ENCODE data around the gene POLD3. TPM values are rescaled to one million over a fixed set of nuclear protein-coding genes. Genes with fewer than 3 reads are reported as not detected.

The POLD3 gene
- total RNA-seq, 2 donors from 2014 or later, result 46.0 to 54.3 TPM

DNA sequence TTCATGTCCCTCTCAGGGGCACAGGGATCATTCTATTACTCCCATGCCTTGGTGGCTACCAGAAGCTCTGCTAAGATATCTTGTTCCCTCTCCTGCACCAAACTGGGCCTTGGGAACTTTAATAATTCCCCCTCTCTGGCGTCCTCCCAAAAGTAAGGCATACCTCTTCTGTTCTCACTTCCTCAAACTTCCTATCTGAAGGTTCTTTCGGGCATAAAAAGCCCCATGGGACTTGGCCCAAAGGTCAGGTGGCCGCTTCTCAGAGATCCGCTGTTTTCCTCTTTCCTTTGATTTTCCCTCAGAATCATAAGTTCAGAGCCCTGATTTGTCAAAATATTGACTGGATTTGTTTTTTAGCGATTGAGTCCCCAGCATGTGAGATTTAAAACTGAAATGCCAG, 13.0 kb downstream of the POLD3 start:
- H3K36me3 Mint-ChIP-seq (ENCODE audit: low read depth), result peaks cover 10% of the 10 kb centered on the region
- peak overlapping the region; percentile 12 for H3K27ac Mint-ChIP-seq

DNA sequence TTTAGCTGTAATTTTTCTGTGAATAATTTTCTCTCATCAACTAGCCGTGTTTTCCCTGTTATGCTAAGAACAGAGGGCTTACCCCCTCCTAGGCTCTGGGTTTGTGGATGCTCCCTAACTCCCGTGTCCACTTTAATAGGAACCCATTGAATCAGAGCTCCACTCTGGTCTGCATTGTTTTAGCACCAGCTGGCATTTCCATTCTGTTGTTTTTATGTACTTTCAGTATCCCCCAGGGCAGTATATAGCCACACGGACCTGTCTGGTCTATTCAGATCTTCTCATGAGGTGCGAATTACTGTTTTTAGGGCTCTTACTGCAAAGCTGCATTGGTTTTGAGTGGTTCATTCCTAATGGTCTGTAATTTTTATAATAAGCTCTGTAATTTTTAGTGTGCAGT, 16.0 kb downstream of the POLD3 start:
- H3K4me1 Mint-ChIP-seq, result no peaks in the 10 kb centered on the region
- H3K27ac Mint-ChIP-seq, result no peak overlapping the region
- no peaks in the 10 kb centered on the region for H3K9me3 Mint-ChIP-seq
- no peaks in the 10 kb centered on the region for H3K27me3 Mint-ChIP-seq
- H3K4me3 Mint-ChIP-seq, result no peak overlapping the region
- H3K36me3 Mint-ChIP-seq (ENCODE audit: low read depth), result peaks cover 10% of the 10 kb centered on the region
- no peak for ATAC-seq (replicated peaks)

More for the DNA sequence above, 13.0 kb downstream of the POLD3 start:
- Mint-ChIP-seq H3K9me3 (no peaks in the 10 kb centered on the region), H3K4me3 (no peak overlapping the region), H3K27me3 (no peaks in the 10 kb centered on the region), H3K4me1 (no peaks in the 10 kb centered on the region)
- no peak for ATAC-seq (replicated peaks)

DNA sequence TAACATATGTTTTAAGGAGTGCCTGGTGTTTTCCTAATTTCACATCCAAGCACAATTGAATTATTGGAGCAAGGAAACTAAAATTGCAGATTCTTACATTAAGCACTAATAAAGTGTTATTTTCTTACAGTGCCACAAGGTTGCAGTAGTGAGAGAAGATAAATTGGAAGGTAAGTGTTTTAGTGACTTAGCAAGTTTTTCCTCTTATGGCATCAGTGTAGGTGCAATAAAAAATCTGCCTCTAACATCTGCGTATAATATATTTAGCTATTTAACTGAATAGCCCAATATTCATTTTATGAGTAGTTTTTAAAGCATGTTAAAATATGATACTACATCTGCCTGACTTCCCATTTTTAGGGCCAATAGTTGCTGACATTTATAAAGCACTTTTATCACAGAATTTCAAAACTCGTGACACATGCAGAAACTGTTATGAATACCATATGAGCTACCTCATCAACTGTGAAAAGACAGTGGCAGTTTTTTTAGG, 19.0 kb downstream of the POLD3 start:
- Mint-ChIP-seq H3K36me3 (ENCODE audit: low read depth) (peaks cover 16% of the 10 kb centered on the region), H3K4me3 (no peak overlapping the region), H3K27ac (no peak overlapping the region), H3K9me3 (no peaks in the 10 kb centered on the region), H3K27me3 (no peaks in the 10 kb centered on the region), H3K4me1 (no peaks in the 10 kb centered on the region)
- no peak for ATAC-seq (replicated peaks)

DNA sequence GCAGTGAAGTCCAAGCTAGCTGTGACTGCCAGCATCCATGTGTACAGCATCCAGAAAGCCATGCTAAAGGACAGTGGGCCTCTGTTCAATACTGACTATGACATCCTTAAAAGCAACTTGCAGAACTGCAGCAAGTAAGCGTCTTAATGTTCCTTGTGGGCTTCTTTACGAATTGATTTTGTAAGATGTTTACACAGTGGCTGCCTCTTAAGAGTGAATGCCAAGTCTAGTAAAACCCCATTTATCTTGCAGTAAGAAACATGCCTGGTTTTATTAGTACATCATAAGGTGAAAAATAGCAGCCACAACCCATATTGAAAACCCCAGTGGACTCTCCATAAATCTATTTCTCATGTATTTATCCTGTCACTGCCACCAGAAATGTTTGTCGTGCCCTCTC, 20.5 kb downstream of the POLD3 start:
- Mint-ChIP-seq H3K4me1 (no peaks in the 10 kb centered on the region), H3K27ac (no peak overlapping the region), H3K9me3 (no peaks in the 10 kb centered on the region), H3K4me3 (no peak overlapping the region), H3K27me3 (no peaks in the 10 kb centered on the region), H3K36me3 (ENCODE audit: low read depth) (peaks cover 30% of the 10 kb centered on the region)
- no peak for ATAC-seq (replicated peaks)

DNA sequence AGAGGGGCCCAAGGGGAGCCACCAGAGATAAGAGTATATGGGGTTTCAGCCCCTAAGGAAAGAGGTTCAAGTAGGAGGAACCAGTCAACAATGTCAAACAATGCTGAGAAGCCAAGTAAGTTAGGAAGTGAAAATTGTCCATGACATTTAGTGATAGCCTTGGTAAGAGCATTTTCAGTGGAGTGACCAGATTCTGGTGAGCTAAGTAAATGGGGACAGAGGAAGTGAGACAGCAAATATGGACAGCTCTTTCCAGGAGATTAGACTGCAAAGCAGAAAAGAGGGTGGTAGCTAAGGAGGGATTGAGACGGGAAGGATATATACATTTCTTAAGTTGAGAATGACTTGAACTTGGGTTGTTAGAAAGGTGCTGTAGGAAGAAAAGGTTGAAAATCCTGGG, 22.9 kb downstream of the POLD3 start:
- no peaks in the 10 kb centered on the region for H3K27me3 Mint-ChIP-seq
- no peaks in the 10 kb centered on the region for H3K9me3 Mint-ChIP-seq
- H3K36me3 Mint-ChIP-seq (ENCODE audit: low read depth), result peaks cover 45% of the 10 kb centered on the region
- no peak for ATAC-seq (replicated peaks)
- no peak overlapping the region for H3K27ac Mint-ChIP-seq
- no peak overlapping the region for H3K4me3 Mint-ChIP-seq
- H3K4me1 Mint-ChIP-seq, result no peaks in the 10 kb centered on the region

DNA sequence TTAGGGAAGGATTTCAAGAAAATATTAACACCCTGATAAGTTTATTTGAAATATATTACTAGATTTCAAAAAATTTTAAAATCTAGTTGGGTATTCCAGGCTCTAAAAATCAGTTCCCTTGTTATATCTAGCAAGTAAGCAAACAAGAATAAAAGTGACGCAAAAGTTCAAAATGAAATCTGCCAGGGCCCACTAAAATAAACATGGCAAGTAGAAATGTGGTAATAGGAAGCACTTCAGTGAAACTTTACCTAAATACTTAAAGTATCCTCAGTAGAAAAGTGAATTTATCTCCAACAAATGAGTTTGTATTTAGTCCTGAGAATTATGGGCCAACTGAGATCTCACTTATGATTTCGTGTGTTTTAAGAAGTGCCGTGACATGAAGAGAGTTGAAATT, 23.6 kb downstream of the POLD3 start:
- no peak overlapping the region for H3K27ac Mint-ChIP-seq
- H3K27me3 Mint-ChIP-seq, result no peaks in the 10 kb centered on the region
- no peak for ATAC-seq (replicated peaks)
- no peaks in the 10 kb centered on the region for H3K9me3 Mint-ChIP-seq
- H3K4me3 Mint-ChIP-seq, result no peak overlapping the region
- peaks cover 51% of the 10 kb centered on the region for H3K36me3 Mint-ChIP-seq (ENCODE audit: low read depth)
- H3K4me1 Mint-ChIP-seq, result no peaks in the 10 kb centered on the region

DNA sequence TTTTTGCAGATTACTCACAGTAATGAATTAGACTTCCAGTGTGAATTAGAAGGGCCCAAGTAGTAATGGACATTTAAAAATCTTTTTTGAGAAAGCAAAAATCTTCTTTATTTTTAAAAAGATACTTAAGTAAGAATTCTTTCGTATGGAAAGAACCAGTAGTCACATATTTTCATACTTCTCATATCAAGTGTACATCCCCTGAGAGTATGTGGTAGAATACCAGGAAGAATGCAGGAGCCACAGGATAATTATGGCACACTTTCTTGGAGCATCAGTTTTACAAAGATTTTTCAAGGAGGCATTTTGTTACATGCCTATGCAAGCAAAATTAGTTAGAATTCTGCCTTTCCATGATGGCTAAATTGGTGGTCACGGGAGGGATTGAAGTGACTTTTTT, 28.1 kb downstream of the POLD3 start:
- Mint-ChIP-seq H3K36me3 (ENCODE audit: low read depth) (peaks cover 91% of the 10 kb centered on the region), H3K4me1 (no peaks in the 10 kb centered on the region), H3K27ac (no peak overlapping the region), H3K4me3 (no peak overlapping the region), H3K9me3 (no peaks in the 10 kb centered on the region), H3K27me3 (no peaks in the 10 kb centered on the region)
- ATAC-seq (replicated peaks), result no peak

DNA sequence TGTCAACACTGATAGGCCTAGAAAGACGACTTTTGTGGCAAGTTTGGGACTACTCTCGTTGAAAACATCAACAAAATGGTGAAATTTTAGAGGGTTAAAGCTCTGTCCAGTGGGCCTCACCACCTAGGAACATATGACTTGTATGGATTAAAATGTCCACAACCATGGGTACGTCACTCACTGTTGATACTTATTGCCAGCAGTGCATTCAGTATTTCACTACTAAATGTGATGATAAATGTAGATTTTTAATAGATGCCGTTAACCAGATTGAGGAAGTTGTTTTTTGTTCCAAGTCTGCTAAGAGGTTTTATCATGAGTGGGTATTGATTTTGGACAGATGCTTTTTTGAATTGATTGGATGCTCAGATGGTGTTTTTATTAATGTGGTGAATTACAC, 33.7 kb downstream of the POLD3 start:
- H3K27ac Mint-ChIP-seq, result no peak overlapping the region
- H3K4me1 Mint-ChIP-seq, result no peaks in the 10 kb centered on the region
- no peak overlapping the region for H3K4me3 Mint-ChIP-seq
- no peaks in the 10 kb centered on the region for H3K27me3 Mint-ChIP-seq
- ATAC-seq (replicated peaks), result no peak
- H3K36me3 Mint-ChIP-seq (ENCODE audit: low read depth), result peaks cover 92% of the 10 kb centered on the region
- H3K9me3 Mint-ChIP-seq, result no peaks in the 10 kb centered on the region

DNA sequence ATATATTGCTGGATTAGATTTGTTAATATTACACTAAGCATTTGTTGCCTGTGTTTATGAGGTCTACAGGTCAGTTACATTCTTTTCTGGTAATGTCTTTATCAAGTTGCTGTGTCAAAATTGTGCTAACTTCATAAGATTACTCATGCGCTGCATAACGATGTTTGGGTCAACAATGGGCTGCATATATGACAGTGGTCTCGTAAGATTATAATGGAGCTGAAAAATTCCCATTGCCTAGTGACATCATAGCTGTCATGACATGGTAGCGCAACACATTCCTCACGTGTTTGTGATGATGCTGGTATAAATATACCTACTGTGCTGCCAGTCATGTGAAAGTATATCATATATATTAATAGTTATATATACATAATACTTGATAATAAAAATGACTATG, 34.2 kb downstream of the POLD3 start:
- Mint-ChIP-seq H3K4me3 (no peak overlapping the region), H3K9me3 (no peaks in the 10 kb centered on the region), H3K27ac (no peak overlapping the region), H3K27me3 (no peaks in the 10 kb centered on the region), H3K4me1 (no peaks in the 10 kb centered on the region), H3K36me3 (ENCODE audit: low read depth) (peaks cover 92% of the 10 kb centered on the region)
- no peak for ATAC-seq (replicated peaks)

DNA sequence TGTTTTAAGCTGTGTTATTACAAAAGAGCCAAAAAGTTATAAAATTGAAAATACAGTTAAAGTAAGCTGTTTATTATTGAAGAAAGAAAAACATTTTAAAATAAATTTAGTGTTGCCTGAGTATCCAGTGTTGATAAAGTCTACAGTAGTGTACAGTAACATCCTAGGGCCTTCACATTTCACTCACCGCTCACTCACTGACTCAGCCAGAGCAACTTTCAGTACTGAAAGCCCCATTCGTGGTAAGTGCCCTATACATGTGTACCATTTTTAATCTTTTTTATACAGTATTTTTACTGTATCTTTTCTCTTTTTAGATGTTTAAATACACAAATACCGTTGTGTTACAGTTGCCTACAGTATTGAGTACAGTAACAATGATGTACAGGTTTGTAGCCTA, 35.0 kb downstream of the POLD3 start:
- Mint-ChIP-seq H3K36me3 (ENCODE audit: low read depth) (peaks cover 92% of the 10 kb centered on the region), H3K27ac (no peak overlapping the region)
- peak; percentile 81 for ATAC-seq (replicated peaks)

DNA sequence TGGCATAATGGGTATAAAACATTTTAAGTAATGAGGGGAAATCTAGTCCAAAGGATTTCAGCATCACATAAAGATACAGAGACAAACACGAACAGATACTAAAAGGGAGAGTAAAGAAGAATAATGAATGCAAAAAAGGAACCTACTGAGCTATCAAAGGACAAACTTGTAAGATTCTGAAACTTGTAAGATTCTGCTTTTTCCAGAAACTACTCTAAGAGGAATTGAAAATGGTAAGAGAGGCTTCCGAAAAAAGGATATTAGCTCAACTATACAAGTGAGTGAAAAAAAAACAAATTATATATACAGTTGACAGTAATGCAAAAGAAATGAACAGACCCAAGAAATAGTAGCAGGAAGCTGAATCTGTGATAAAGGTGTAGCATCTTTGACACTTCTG, 37.7 kb downstream of the POLD3 start:
- Mint-ChIP-seq H3K27me3 (no peaks in the 10 kb centered on the region), H3K9me3 (no peaks in the 10 kb centered on the region), H3K4me3 (no peak overlapping the region), H3K36me3 (ENCODE audit: low read depth) (peaks cover 98% of the 10 kb centered on the region), H3K4me1 (no peaks in the 10 kb centered on the region), H3K27ac (no peak overlapping the region)
- no peak for ATAC-seq (replicated peaks)

More for the DNA sequence above, 35.0 kb downstream of the POLD3 start:
- H3K4me3 Mint-ChIP-seq, result no peak overlapping the region
- no peaks in the 10 kb centered on the region for H3K27me3 Mint-ChIP-seq
- no peaks in the 10 kb centered on the region for H3K4me1 Mint-ChIP-seq
- H3K9me3 Mint-ChIP-seq, result no peaks in the 10 kb centered on the region

DNA sequence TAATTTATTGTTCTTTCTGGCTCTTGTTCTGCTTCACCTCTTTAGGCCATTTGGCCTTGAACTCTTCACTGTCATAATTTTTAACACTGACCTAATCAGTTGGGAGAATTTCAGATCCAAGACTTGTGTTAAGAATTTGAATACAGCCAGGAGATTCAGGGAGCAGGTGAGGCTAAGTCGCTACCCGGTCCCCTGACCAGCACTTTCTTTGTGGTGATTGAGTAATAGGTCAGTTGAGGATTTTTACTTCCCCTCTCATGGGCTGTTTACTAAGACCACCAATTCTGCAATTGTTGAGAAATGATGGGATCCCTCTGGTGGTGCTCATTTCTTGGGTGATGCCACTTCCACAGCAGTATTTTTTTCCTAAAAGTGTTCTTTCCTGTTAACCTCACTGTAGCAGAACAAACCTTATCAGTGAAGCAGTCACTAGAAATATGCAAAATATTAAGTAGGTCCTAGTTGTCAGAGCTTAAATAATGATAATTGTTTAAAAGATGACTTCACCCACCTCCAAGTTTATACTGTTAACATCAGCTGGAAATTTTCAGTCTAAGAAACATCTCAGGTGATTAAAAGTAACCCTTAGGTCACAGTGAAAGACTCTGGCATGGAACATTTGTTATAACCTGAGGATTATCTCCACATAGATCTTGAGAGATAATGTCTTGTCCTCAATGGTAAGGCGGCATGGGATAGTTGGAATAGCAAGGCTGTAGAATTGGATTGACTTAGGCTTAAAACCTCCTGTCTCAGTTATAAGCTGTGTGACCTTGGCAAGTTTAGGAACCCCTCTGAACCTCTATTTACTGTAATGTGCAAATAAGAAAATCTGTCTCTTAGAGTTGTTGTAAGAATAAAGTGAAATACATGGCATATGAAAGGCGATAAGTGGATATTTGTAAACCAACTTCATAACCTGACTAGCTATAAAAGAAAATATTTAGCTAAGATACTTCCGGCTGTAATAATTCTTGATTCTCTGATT, 41.3 kb downstream of the POLD3 start:
- Mint-ChIP-seq H3K4me1 (no peaks in the 10 kb centered on the region), H3K9me3 (no peaks in the 10 kb centered on the region), H3K4me3 (no peak overlapping the region), H3K27me3 (no peaks in the 10 kb centered on the region), H3K27ac (no peak overlapping the region), H3K36me3 (ENCODE audit: low read depth) (peaks cover 100% of the 10 kb centered on the region)
- no peak for ATAC-seq (replicated peaks)

DNA sequence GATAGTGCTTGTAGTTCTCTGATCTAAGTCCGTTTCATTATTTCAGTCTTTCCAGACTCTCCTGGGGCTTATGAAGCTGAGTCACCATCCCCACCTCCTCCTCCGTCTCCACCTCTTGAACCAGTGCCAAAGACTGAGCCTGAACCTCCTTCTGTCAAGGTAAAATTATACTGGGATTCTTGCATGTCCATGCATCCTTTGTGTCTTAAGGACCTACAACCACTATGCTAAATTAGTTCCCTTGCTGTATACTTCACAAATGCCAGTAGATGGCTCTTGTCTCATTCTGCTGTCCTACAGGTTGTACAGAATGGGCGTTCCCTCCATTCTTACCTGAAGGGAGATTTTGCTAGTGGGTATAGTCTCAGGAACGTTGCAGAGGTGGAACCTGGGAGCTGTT, 42.2 kb downstream of the POLD3 start:
- Mint-ChIP-seq H3K4me3 (no peak overlapping the region), H3K4me1 (no peaks in the 10 kb centered on the region), H3K9me3 (no peaks in the 10 kb centered on the region), H3K27me3 (no peaks in the 10 kb centered on the region), H3K36me3 (ENCODE audit: low read depth) (peaks cover 99% of the 10 kb centered on the region), H3K27ac (no peak overlapping the region)
- no peak for ATAC-seq (replicated peaks)

DNA sequence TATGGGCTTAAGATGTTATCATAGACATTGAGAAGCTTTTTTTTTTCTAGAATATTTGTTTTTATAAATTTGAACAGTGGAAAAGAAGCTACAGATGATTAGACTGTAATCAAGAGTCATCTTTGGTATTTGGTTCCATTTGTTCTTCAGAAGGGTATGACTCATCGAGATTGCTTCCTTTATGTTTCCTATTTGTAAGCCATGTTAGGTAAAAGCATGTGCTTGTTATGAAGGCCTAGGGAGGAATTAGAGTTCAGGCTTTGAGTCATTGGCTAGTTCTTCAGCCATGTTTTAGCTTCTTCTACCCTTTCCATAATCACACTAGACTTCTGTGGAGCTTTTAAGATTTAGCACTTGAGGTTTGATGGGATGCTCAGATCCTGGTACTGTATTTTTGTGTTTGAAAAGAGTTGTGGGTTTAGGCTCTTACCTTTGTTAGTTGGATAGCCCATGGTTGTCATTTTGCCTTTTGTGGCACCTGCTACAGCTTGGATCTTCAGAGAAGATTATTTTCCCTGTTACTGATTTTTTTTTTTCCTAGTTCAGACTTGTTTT, 44.3 kb downstream of the POLD3 start:
- peak; percentile 70 for ATAC-seq (replicated peaks)
- H3K36me3 Mint-ChIP-seq (ENCODE audit: low read depth), result peaks cover 99% of the 10 kb centered on the region
- no peaks in the 10 kb centered on the region for H3K9me3 Mint-ChIP-seq
- no peaks in the 10 kb centered on the region for H3K27me3 Mint-ChIP-seq
- H3K4me1 Mint-ChIP-seq, result no peaks in the 10 kb centered on the region
- no peak overlapping the region for H3K27ac Mint-ChIP-seq
- H3K4me3 Mint-ChIP-seq, result no peak overlapping the region

DNA sequence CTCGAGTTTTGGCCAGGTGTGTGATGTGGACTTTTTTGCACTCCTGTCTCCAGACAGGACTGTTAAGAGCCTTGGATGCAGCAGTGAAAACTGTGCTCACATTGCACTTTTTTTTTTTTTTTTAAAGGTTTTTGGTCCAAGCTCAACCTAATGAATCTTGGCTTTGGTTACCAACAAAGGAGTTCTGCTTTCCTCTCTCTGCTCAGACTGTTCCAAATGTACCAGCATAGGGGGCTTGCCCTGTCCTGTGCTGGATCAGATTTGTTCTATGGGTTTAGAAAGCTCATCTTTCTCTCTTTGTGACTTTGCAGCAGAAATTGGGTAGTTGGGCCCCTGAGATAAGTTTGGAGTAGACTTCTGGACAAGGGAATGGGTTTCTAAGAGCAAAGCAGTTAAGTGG, 45.3 kb downstream of the POLD3 start:
- H3K4me1 Mint-ChIP-seq, result no peaks in the 10 kb centered on the region
- no peaks in the 10 kb centered on the region for H3K27me3 Mint-ChIP-seq
- H3K36me3 Mint-ChIP-seq (ENCODE audit: low read depth), result peaks cover 99% of the 10 kb centered on the region
- no peak overlapping the region for H3K27ac Mint-ChIP-seq
- ATAC-seq (replicated peaks), result no peak
- no peak overlapping the region for H3K4me3 Mint-ChIP-seq
- H3K9me3 Mint-ChIP-seq, result no peaks in the 10 kb centered on the region
